Measurements from ENCODE around the gene PACSIN2. TPM values are rescaled to one million over a fixed set of nuclear protein-coding genes. Genes with fewer than 3 reads are reported as not detected.

The PACSIN2 gene
- total and polyA plus RNA-seq, 2 of the 13 experiments (the other 11 are each of a cell fraction or from before 2014, with no cell fraction given) = 54.1 to 68.8 TPM

DNA sequence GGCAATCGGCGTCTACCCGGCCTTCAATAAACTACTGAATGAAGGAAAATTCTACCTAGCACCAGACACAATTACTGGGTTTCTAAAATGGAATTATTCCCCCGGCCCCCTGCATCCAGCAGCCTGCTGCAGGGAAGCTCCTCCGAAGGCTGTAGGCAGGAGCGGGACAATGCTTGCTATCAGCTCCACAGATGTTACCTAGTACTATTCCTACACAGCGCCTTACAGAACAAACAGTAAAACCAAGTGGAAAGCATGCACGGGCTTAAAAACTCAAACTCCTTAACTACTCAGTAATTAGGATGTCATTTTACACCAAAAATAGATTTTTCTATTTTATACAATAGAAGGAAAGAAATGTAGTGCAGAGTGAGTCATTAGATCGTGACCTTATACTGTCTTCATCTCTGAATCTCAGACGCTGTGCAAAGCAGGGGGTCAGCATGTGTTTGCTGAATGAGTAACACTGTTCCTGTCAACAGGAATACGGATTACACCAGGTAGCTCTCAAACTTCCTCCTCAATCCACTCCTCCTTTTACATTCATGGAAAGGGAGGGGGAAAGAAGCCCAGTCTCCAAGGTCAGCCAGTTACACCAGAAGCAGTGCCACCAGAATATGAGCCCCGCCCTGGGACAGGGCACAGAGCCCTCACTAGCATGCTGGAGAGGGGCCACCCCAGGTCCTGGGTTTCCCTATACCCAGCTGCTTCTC, 74.9 kb downstream of the PACSIN2 start (continued):
- TF ChIP-seq, protein P1, sequence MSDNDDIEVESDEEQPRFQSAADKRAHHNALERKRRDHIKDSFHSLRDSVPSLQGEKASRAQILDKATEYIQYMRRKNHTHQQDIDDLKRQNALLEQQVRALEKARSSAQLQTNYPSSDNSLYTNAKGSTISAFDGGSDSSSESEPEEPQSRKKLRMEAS (IDR thresholded peaks at IDR 0.05) = peak; percentile 46
- TF ChIP-seq ONECUT2 (CRISPR knock-in tag; IDR thresholded peaks at IDR 0.05) = no peak
- no peak for TF ChIP-seq ZNF207 (IDR thresholded peaks at IDR 0.05; ENCODE audit: borderline replicate concordance)
- no peak for TF ChIP-seq MED8 (CRISPR knock-in tag; IDR thresholded peaks at IDR 0.05; ENCODE audit: insufficient replicate concordance)
- TF ChIP-seq SRSF9 (IDR thresholded peaks at IDR 0.05; ENCODE audit: borderline replicate concordance, insufficient read depth, low read depth, low read length, poor library complexity, severe bottlenecking) = no peak
- no peak for TF ChIP-seq ZNF646 (CRISPR knock-in tag; IDR thresholded peaks at IDR 0.05)
- TF ChIP-seq ZNF563 (CRISPR knock-in tag; IDR thresholded peaks at IDR 0.05) = no peak
- peak in 1 of 2 experiments; percentile 88; a peak in 2 of 4 replicates for TF ChIP-seq ATF4 (CRISPR knock-in tag; IDR thresholded peaks at IDR 0.05)
- TF ChIP-seq ZSCAN31 (CRISPR knock-in tag; IDR thresholded peaks at IDR 0.05; ENCODE audit: low read depth) = no peak
- no peak for TF ChIP-seq PCBP1 (IDR thresholded peaks at IDR 0.05; ENCODE audit: borderline replicate concordance, low read depth, low read length)
- no peak for TF ChIP-seq ZNF644 (CRISPR knock-in tag; IDR thresholded peaks at IDR 0.05; ENCODE audit: low read depth)
- no peak for TF ChIP-seq HNRNPLL (IDR thresholded peaks at IDR 0.05; ENCODE audit: low read depth, low read length, poor library complexity, severe bottlenecking)
- no peak for TF ChIP-seq ZBTB2 (CRISPR knock-in tag; IDR thresholded peaks at IDR 0.05; ENCODE audit: low read depth)
- no peak for TF ChIP-seq ZNF460 (CRISPR knock-in tag; IDR thresholded peaks at IDR 0.05; ENCODE audit: borderline replicate concordance)
- TF ChIP-seq MAF1 (CRISPR knock-in tag; IDR thresholded peaks at IDR 0.05; ENCODE audit: borderline replicate concordance) = no peak
- TF ChIP-seq CENPBD1 (CRISPR knock-in tag; IDR thresholded peaks at IDR 0.05; ENCODE audit: borderline replicate concordance, low read depth) = no peak
- TF ChIP-seq ZNF343 (CRISPR knock-in tag; IDR thresholded peaks at IDR 0.05) = no peak
- no peak for TF ChIP-seq ZSCAN25 (CRISPR knock-in tag; IDR thresholded peaks at IDR 0.05)
- TF ChIP-seq SNAI1 (CRISPR knock-in tag; IDR thresholded peaks at IDR 0.05; ENCODE audit: borderline replicate concordance) = no peak
- no peak for TF ChIP-seq PHF5A (CRISPR knock-in tag; IDR thresholded peaks at IDR 0.05; ENCODE audit: low read depth, unreplicated experiment)
